Liver (tissue), 3 donors: ENCODE data around the gene WDR19.

Experiments
- ATF3 ChIP-seq: IDR thresholded peaks from 2 replicates; pipeline ENCODE4 v1.6.1; 2016; ENCODE audit warnings: antibody characterized with exemption
- CTCF ChIP-seq: fragments of 150-350 bp; IDR thresholded peaks from 2 replicates; pipeline ENCODE4 v1.5.1; 2017; ENCODE audit warnings: improper control_type of control experiment, low read depth, low read length; ENCODE audit not compliant: missing input control
- EGR1 ChIP-seq, 2 donors: IDR thresholded peaks; 2 replicates each; pipeline ENCODE4 v1.6.1; 2016 to 2018; ENCODE audit warnings: antibody characterized with exemption in 2 of 2, low read depth in 2 of 2
- FOXA1 ChIP-seq: IDR thresholded peaks from 2 replicates; pipeline ENCODE4 v1.6.1; 2016; ENCODE audit warnings: antibody characterized with exemption
- FOXA2 ChIP-seq: IDR thresholded peaks from 2 replicates; pipeline ENCODE4 v1.6.1; 2016; ENCODE audit warnings: antibody characterized with exemption
- JUND ChIP-seq, 2 donors: IDR thresholded peaks; 2 replicates each; pipeline ENCODE4 v1.6.1; 2016; ENCODE audit warnings: antibody characterized with exemption in 2 of 2
- MAX ChIP-seq: IDR thresholded peaks from 2 replicates; pipeline ENCODE4 v1.6.1; 2016; ENCODE audit warnings: antibody characterized with exemption
- NR2F2 ChIP-seq: IDR thresholded peaks from 2 replicates; pipeline ENCODE4 v1.6.1; 2016; ENCODE audit warnings: antibody characterized with exemption
- RAD21 ChIP-seq, 2 donors: IDR thresholded peaks; 2 replicates each; pipeline ENCODE4 v1.6.1; 2016; ENCODE audit warnings: antibody characterized with exemption in 2 of 2, mild to moderate bottlenecking in 2 of 2
- REST ChIP-seq: IDR thresholded peaks from 2 replicates; pipeline ENCODE4 v1.6.1; 2016; ENCODE audit warnings: antibody characterized with exemption, mild to moderate bottlenecking
- SP1 ChIP-seq: IDR thresholded peaks from 2 replicates; pipeline ENCODE4 v1.6.1; 2018; ENCODE audit warnings: antibody characterized with exemption, mild to moderate bottlenecking
- TAF1 ChIP-seq: conservative IDR thresholded peaks from 2 replicates; pipeline ENCODE4 v1.6.1; 2016; ENCODE audit warnings: antibody characterized with exemption, mild to moderate bottlenecking
- YY1 ChIP-seq: IDR thresholded peaks from 2 replicates; pipeline ENCODE4 v1.6.1; 2016; ENCODE audit warnings: antibody characterized with exemption, mild to moderate bottlenecking
- donor health status: healthy.
- donor health status: healthy.

- no peak for TF ChIP-seq REST
- no peak for TF ChIP-seq JUND (IDR thresholded peaks at IDR 0.05)
- TF ChIP-seq TAF1, result no peak
- no peak for TF ChIP-seq CTCF
- TF ChIP-seq FOXA1, result no peak
- no peak for TF ChIP-seq SP1
- TF ChIP-seq YY1, result no peak
- no peak for TF ChIP-seq NR2F2
- TF ChIP-seq MAX, result no peak
- TF ChIP-seq FOXA2, result no peak
- TF ChIP-seq EGR1 (IDR thresholded peaks at IDR 0.05; ENCODE audit: low read depth in 2 of 2), result no peak
- no peak for TF ChIP-seq RAD21 (IDR thresholded peaks at IDR 0.05)
- no peak for TF ChIP-seq ATF3
Observed at GRCh38 chr4:39233114-39233513, 50.8 kb downstream of the WDR19 start.
